Measurements from ENCODE around the gene CACNB4. TPM values are rescaled to one million over a fixed set of nuclear protein-coding genes. Genes with fewer than 3 reads are reported as not detected.

The CACNB4 gene
- total and polyA plus RNA-seq, 10 donors: 0.14 to 5.1 (median 1.6) TPM

DNA sequence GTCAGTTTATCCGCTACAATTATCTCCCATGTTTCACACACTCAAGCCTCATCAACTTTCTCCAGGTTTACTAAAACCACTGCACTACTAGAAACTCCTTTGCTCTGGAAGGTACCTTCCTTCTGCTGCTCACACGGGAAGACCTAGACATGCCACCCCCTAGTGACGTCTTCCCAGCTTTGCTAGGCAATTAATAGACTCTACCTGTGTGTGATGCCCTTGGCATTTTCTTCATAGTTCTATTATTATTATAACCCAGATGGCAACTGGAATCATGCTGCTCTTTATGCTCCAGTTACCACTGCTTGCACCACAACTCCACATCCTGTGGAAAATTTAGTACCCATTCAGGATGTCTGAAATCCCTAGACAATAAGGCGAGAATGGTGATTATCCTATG, 42.4 kb downstream of the CACNB4 start:
- Histone ChIP-seq H3K27me3 (replicated peaks in 1 of 7) (no peaks in the 10 kb centered on the region), H3K27ac (no peak overlapping the region), H3K9me3 (peaks cover 0 to 14% (median 12%) of the 10 kb centered on the region in 8 donors), H3K4me3 (no peak overlapping the region), H3K36me3 (no peaks in the 10 kb centered on the region), H3K4me1 (no peaks in the 10 kb centered on the region)
- WGBS, 5 donors: 49 to 84% (median 77%) methylated on average over 4 of the region's 4 CpGs
- TF ChIP-seq POLR2AphosphoS5 (IDR thresholded peaks at IDR 0.05) (no peak), POLR2A (IDR thresholded peaks at IDR 0.05) (no peak)
- TF ChIP-seq, protein P1, sequence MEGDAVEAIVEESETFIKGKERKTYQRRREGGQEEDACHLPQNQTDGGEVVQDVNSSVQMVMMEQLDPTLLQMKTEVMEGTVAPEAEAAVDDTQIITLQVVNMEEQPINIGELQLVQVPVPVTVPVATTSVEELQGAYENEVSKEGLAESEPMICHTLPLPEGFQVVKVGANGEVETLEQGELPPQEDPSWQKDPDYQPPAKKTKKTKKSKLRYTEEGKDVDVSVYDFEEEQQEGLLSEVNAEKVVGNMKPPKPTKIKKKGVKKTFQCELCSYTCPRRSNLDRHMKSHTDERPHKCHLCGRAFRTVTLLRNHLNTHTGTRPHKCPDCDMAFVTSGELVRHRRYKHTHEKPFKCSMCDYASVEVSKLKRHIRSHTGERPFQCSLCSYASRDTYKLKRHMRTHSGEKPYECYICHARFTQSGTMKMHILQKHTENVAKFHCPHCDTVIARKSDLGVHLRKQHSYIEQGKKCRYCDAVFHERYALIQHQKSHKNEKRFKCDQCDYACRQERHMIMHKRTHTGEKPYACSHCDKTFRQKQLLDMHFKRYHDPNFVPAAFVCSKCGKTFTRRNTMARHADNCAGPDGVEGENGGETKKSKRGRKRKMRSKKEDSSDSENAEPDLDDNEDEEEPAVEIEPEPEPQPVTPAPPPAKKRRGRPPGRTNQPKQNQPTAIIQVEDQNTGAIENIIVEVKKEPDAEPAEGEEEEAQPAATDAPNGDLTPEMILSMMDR (IDR thresholded peaks at IDR 0.05 in 8 of 11, conservative IDR thresholded peaks at IDR 0.05 in 3 of 11): no peak
- DNase-seq: no peak
- intact Hi-C loops (cut with DNase I; ENCODE audit: low total_unique reads): no loop called here

DNA sequence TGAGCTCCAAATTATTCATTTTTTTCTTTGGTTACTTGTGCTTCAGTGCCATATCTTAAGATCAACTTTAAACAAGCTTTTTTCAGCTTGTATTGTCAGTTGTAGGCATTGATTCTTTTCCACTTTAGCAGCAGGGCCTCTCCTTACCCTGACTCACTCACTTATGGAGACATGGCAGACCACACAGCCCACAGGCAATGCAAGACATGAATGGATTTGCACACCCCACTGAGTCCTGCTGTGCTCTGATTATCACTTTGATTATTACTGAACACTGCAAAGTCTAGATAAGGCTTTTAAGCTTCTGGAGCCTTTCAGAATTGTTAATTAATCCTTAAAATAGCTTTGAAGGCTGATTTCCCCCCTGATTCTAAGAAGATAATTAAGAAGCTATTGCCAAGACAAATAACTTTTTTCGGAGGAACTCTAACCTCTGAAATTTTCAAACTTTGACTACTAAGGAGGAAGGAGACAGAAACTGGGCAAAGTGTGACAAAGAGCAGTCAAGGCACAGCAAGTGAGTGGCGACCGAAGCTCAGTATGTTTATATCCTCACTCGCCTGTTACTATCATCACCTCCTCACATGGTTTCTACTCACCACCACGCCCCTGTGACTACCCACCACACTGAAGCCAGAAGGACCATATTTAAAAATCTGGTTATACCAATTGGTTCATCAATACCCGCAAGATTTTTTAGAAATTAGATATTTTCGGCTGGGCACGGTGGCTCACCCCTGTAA, 43.3 kb downstream of the CACNB4 start:
- 86 to 95% (median 92%) methylated on average over 8 of the region's 8 CpGs for WGBS, 5 donors
- H3K27me3 ChIP-seq (replicated peaks in 1 of 7): no peaks in the 10 kb centered on the region
- intact Hi-C loops (cut with DNase I; ENCODE audit: low total_unique reads): no loop called here
- no peaks in the 10 kb centered on the region for H3K4me1 ChIP-seq
- H3K27ac ChIP-seq: no peak overlapping the region
- no peaks in the 10 kb centered on the region for H3K36me3 ChIP-seq
- no peak for DNase-seq
- peaks cover 0 to 14% (median 12%) of the 10 kb centered on the region in 8 donors for H3K9me3 ChIP-seq
- TF ChIP-seq, protein P1 (IDR thresholded peaks at IDR 0.05 in 8 of 11, conservative IDR thresholded peaks at IDR 0.05 in 3 of 11): no peak
- no peak for TF ChIP-seq POLR2AphosphoS5 (IDR thresholded peaks at IDR 0.05)
- TF ChIP-seq POLR2A (IDR thresholded peaks at IDR 0.05): no peak
- H3K4me3 ChIP-seq: no peak overlapping the region

DNA sequence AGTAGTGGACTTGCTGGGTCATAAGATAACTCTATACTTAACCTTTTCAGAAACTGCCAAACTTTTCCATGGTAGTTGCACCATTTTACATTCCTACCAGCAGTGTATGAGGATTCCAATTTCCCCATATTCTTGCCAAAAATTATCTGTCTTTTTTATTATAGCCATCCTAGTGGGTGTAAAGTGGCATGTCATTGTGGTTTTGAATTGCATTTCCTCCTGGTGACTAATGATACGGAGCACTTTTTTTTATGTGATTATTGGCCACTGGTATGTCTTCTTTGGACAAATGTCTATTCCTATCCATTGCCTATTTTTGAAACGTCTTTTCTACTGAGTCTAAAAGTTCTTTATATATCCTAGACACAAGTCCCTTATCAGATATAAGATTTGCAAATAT, 44.3 kb downstream of the CACNB4 start:
- Histone ChIP-seq H3K27me3 (replicated peaks in 1 of 7) (no peaks in the 10 kb centered on the region), H3K36me3 (no peaks in the 10 kb centered on the region), H3K4me1 (peaks cover 0 to under 1% (median 0%) of the 10 kb centered on the region in 6 donors), H3K27ac (no peak overlapping the region), H3K9me3 (peaks cover 0 to 14% (median 12%) of the 10 kb centered on the region in 8 donors), H3K4me3 (no peak overlapping the region)
- 7 to 22% (median 15%) methylated on average over 2 of the region's 2 CpGs for WGBS, 5 donors
- intact Hi-C loops (cut with DNase I; ENCODE audit: low total_unique reads): no loop called here
- no peak for TF ChIP-seq POLR2AphosphoS5 (IDR thresholded peaks at IDR 0.05)
- TF ChIP-seq, protein P1 (IDR thresholded peaks at IDR 0.05 in 8 of 11, conservative IDR thresholded peaks at IDR 0.05 in 3 of 11): no peak
- TF ChIP-seq POLR2A (IDR thresholded peaks at IDR 0.05): no peak
- no peak for DNase-seq

DNA sequence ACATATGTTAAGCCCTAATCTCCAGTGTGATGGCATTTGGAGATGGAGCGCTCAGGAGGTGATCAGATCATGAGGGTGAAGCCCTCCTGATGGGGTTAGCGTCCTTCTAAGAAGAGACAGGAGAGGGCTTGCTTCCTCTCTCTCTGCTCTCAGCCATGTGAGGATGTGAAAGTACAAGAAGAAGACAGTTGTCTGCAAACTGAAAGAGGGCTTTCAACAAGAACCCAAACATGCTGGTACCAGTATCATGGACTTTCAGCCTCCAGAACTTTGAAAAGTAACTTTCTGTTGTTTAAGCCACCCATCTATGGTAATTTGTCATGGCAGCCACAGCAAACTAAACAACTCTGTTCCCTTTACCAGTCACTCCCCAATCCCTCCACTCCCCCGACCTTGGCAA, 47.4 kb downstream of the CACNB4 start:
- intact Hi-C loops (cut with DNase I; ENCODE audit: low total_unique reads): no loop called here
- 80 to 91% (median 84%) methylated on average over 3 of the region's 3 CpGs for WGBS, 5 donors
- no peak for DNase-seq
- no peaks in the 10 kb centered on the region for H3K27me3 ChIP-seq (replicated peaks in 1 of 7)
- H3K9me3 ChIP-seq: no peaks in the 10 kb centered on the region
- no peak overlapping the region for H3K4me3 ChIP-seq
- TF ChIP-seq POLR2AphosphoS5 (IDR thresholded peaks at IDR 0.05): no peak
- no peak for TF ChIP-seq POLR2A (IDR thresholded peaks at IDR 0.05)
- TF ChIP-seq, protein P1 (IDR thresholded peaks at IDR 0.05 in 8 of 11, conservative IDR thresholded peaks at IDR 0.05 in 3 of 11): no peak
- H3K27ac ChIP-seq: no peak overlapping the region
- H3K36me3 ChIP-seq: no peaks in the 10 kb centered on the region
- peaks cover 0 to 9% (median 0%) of the 10 kb centered on the region in 6 donors for H3K4me1 ChIP-seq
